ENCODE measurements around the gene NFYA. TPM values are rescaled to one million over a fixed set of nuclear protein-coding genes. Genes with fewer than 3 reads are reported as not detected.

NFYA gene
- total RNA-seq, 4 donors from 2014 or later: 10.9 to 43.6 (median 18.4) TPM

GRCh38 chr6:41047306-41047705 lies 25.5 kb upstream of the NFYA start:
- no peaks in the 10 kb centered on the region for H3K36me3 ChIP-seq
- H3K27me3 ChIP-seq: no peaks in the 10 kb centered on the region
- intact Hi-C loops (cut with DNase I; ENCODE audit: low total_unique reads): no loop called here
- no peak overlapping the region for H3K27ac ChIP-seq
- no peak overlapping the region for H3K4me3 ChIP-seq
- TF ChIP-seq POLR2A (IDR thresholded peaks at IDR 0.05) (no peak), CTCF (IDR thresholded peaks at IDR 0.05) (no peak)
- H3K4me1 ChIP-seq: no peaks in the 10 kb centered on the region
- DNase-seq: no peak
- H3K9me3 ChIP-seq: no peaks in the 10 kb centered on the region

GRCh38 chr6:41047745-41048732 lies 24.7 kb upstream of the NFYA start:
- no peak overlapping the region for H3K4me3 ChIP-seq
- H3K27me3 ChIP-seq: no peaks in the 10 kb centered on the region
- DNase-seq: no peak
- H3K4me1 ChIP-seq: no peaks in the 10 kb centered on the region
- TF ChIP-seq CTCF (IDR thresholded peaks at IDR 0.05): no peak
- no peak for TF ChIP-seq POLR2A (IDR thresholded peaks at IDR 0.05)
- intact Hi-C loops (cut with DNase I; ENCODE audit: low total_unique reads): no loop called here
- no peak overlapping the region for H3K27ac ChIP-seq
- no peaks in the 10 kb centered on the region for H3K36me3 ChIP-seq
- no peaks in the 10 kb centered on the region for H3K9me3 ChIP-seq

GRCh38 chr6:41049521-41049920 lies 23.3 kb upstream of the NFYA start:
- H3K4me1 ChIP-seq: no peaks in the 10 kb centered on the region

GRCh38 chr6:41049955-41050354 lies 22.8 kb upstream of the NFYA start:
- Histone ChIP-seq H3K27ac (no peak overlapping the region), H3K27me3 (no peaks in the 10 kb centered on the region), H3K36me3 (no peaks in the 10 kb centered on the region), H3K4me1 (no peaks in the 10 kb centered on the region), H3K4me3 (no peak overlapping the region), H3K9me3 (no peaks in the 10 kb centered on the region)
- intact Hi-C loops (cut with DNase I; ENCODE audit: low total_unique reads): no loop called here
- no peak for DNase-seq
- no peak for TF ChIP-seq POLR2A (IDR thresholded peaks at IDR 0.05)
- TF ChIP-seq CTCF (IDR thresholded peaks at IDR 0.05): no peak

More at GRCh38 chr6:41049521-41049920, 23.3 kb upstream of the NFYA start:
- Histone ChIP-seq H3K4me3 (no peak overlapping the region), H3K36me3 (no peaks in the 10 kb centered on the region), H3K27ac (no peak overlapping the region), H3K27me3 (no peaks in the 10 kb centered on the region), H3K9me3 (no peaks in the 10 kb centered on the region)
- no peak for TF ChIP-seq POLR2A (IDR thresholded peaks at IDR 0.05)
- TF ChIP-seq CTCF (IDR thresholded peaks at IDR 0.05): no peak
- intact Hi-C loops (cut with DNase I; ENCODE audit: low total_unique reads): no loop called here
- DNase-seq: no peak

GRCh38 chr6:41050536-41050935 lies 22.2 kb upstream of the NFYA start:
- Histone ChIP-seq H3K4me1 (no peaks in the 10 kb centered on the region), H3K4me3 (no peak overlapping the region), H3K27ac (no peak overlapping the region), H3K9me3 (no peaks in the 10 kb centered on the region), H3K27me3 (no peaks in the 10 kb centered on the region), H3K36me3 (no peaks in the 10 kb centered on the region)
- no peak for DNase-seq
- TF ChIP-seq POLR2A (IDR thresholded peaks at IDR 0.05) (no peak), CTCF (IDR thresholded peaks at IDR 0.05) (no peak)
- intact Hi-C loops (cut with DNase I; ENCODE audit: low total_unique reads): no loop called here

Data from uterus (tissue), 4 donors.